Kidney glomerular epithelial cell (primary cell): ENCODE measurements around the gene CD63.

Experiments
- DNase-seq: peaks from one replicate; lab custom pipeline; 2025; lab: John Stamatoyannopoulos, UW

CD63 gene

DNA sequence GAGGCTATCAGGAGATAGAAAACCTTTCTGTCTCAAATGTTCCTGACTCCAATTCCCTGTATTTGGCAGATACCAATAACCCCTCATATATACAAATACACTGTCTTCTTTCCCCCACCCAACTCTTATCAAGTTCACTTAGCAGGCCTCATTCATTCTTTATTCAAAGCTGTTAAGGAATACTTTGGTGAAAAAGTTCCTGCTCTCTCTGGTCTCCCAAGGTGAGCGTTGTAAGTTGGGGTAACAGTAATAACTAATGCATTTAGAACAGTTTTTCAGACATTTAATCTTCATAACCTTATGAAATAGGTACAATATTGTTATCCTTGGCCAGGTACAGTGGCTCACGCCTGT lies 10.2 kb upstream of the CD63 start:
- no peak for DNase-seq

DNA sequence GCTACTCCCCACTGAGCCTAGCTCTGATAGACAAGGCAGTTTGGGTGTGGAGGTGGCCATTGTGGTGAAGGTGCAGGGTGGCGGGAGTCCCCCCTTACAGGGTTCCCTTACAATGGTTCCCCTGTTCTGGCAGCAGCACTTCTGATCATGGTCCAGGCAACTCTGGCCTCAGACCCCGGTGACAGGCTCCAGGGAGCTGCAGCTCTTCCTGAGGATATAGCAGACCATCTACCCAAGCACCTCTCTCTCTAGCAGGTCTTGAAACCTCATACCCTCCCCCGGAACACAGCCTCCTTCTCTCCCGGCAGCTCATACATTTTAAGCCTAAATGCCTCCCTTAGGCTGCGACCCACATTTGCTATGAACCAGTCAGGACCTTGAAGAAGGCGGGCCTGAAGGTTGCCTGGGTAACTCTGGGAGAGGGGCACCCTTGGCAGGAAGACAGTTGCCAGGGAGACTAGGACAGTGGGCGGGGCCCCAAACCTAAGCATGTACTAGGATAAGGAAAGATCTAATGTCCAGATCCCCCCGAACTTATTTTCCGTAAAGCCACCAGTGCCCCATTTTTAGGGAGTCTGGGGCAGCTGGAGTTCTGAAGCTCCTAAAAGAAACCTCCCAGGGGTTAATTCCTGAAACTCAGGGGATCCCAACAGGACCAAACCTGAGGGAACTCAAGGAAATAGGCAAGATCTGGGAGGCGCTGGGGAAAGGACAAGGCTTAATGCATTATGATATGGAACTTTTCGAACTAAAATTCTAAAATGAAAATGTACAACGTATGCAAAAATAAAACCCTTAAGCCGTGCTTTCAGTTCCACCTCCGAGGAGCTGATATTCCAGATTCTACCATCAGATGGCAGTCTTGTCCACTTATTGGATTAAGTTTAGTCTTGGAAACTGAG lies 9.6 kb upstream of the CD63 start:
- peak; percentile 71 for DNase-seq

DNA sequence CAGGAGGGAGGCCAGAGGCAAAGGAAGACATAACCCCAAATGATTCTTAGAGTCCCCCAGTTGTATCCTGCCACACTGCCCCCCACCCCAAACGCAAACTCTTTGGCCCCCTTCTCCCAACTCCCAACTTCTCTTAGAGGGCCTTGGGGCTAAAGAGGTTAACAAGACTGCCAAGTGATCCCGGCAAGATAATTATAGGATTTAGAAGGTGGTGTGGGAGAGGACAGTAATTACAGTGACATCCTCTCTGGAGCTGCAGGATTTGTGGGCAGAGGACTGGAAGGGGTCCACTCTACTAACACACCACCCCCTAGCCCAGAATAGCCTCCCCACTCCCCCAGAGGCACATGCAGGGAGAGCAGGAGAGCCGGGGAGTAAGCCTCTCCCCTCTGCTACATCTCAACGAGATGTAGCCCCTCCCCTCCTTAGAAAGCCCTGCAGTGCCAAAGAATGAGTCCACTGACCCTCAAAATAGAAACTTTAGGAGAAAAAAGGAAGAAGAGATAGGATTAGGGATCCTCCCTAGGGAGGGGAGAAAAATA lies 8.8 kb upstream of the CD63 start:
- no peak for DNase-seq

DNA sequence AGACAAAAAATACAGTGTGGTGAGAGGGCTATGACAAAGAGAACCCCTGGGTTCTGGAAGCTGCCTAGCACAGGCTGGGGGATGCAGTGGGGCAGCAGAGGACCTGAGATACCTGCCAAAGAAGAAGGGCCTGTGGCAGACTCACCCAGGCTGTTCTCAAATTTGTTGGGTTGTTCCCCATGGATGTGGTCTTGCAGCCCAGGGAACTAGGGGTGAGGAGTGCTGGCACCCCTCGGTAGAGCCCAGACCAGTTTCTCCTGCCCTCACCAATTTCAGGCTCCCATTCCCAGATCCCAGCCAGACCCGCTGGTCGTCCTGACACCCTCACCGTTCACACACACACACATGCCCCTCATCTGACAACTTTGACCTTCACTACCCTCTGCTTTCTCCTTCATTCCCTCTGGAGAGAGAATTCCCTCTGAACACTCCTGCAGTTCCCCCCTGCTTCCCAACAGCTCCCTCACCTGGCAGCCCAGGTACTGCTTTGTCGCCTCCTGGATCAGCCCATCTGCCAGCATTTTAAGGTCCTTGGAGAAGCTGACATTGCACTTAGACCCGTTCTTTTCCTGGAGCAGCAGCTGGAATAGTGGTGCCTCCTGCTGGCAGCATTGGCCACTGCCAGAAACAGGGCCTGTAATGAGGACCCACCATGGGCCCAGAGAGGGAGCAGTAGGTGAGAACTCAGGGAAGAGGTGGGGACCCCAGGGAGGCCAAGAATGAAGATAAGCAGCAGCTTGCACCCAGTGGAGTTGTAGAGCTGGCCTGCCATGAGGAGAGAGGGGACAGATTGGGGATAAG lies 8.2 kb upstream of the CD63 start:
- DNase-seq, result peak; percentile 78

DNA sequence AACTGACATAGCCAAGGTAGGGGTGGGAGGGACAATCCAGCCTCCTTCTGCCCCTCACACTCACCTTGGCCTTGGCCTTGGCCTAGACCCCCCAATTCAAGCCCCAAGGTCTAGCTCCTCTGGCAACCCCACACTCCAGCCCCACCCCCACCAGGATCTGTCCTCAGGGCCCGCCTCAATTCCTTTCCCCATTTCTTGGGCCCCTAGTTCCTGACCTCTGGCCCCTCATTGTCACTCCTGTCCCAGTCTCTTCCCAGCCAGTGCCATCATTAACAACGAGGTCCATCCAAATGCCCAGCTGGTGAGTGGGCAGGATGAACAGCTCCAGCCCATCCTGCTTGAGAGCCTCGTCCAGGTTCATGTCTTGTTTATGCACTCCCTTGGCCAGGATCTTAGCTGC lies 7.3 kb upstream of the CD63 start:
- DNase-seq, result no peak

DNA sequence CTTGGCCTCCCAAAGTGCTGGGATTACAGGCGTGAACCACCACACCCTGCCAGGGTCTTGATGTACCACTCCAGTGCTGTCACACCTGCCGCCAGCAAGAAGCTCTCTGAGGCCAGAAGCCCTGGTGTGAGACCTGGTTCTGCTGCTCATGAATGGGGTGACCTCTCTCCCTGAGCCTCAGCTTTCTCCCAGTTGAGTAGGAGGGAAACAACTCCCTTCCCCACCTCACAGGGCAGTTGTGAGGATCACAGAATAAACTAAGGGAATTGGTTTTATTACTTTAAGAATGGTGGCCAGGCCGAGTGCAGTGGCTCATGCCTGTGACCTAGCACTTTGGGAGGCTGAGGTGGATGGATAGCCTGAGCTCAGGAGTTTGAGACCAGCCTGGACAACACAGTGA lies 5.8 kb upstream of the CD63 start:
- DNase-seq, result no peak

DNA sequence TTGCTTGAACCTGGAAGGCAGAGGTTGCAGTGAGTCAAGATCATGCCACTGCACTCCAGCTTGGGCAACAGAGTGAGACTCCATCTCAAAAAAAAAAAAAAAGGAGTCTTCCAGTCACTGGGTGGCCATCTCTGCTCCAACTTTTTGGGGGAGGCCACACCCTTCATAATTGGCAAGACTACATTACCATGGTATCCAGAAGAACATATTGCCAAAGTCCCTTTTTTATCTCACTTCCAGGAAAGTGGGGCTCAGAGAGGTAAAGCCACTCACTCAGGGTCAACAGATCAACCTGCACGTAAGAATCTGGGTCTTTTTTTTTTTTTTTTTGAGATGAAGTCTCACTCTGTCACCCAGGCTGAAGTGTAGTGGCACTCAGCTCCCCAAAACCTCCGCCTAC lies 5.0 kb upstream of the CD63 start:
- DNase-seq, result no peak

DNA sequence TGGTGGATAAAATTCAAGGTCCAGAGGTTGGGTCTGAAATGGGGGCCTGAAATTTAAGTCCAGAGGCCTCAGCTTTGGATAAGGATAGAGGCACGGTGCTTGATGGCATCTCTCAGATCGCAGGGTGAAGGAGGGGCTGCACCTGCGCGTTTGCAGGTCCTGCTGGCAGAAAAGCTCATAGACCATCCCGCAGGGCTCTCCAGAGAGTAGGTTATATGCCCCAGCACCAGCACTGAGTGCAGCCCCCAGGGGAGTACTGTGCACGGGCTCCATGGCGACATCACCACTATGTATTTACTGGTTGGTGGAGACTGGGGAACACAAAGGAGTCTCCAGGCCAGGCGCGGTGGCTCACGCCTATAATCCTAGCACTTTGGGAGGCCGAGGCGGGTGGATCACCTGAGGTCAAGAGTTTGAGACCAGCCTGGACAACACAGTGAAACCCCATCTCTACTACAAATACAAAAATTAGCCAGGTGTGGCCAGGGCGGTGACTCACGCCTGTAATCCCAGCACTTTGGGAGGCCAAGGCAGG lies 4.3 kb upstream of the CD63 start:
- DNase-seq, result no peak

DNA sequence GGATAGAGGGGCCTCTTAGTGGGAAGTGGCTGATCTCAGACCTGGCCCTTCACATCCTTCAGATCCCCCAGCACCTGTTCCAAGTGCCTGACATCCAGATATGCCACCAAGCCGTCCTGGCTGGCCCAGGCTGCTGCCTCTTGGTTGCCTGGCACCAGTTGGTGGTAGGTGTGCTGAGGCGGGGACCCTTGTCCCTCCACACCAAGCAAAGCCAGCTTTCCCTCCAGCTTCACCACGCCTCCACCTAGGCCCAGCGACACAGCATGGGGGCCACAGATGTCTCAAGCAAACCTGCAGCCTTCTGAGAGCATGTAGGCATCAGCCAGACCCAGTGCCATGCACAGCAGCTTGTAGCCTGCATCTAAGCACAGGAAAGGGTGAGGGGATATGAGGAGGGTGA lies 3.5 kb upstream of the CD63 start:
- no peak for DNase-seq

DNA sequence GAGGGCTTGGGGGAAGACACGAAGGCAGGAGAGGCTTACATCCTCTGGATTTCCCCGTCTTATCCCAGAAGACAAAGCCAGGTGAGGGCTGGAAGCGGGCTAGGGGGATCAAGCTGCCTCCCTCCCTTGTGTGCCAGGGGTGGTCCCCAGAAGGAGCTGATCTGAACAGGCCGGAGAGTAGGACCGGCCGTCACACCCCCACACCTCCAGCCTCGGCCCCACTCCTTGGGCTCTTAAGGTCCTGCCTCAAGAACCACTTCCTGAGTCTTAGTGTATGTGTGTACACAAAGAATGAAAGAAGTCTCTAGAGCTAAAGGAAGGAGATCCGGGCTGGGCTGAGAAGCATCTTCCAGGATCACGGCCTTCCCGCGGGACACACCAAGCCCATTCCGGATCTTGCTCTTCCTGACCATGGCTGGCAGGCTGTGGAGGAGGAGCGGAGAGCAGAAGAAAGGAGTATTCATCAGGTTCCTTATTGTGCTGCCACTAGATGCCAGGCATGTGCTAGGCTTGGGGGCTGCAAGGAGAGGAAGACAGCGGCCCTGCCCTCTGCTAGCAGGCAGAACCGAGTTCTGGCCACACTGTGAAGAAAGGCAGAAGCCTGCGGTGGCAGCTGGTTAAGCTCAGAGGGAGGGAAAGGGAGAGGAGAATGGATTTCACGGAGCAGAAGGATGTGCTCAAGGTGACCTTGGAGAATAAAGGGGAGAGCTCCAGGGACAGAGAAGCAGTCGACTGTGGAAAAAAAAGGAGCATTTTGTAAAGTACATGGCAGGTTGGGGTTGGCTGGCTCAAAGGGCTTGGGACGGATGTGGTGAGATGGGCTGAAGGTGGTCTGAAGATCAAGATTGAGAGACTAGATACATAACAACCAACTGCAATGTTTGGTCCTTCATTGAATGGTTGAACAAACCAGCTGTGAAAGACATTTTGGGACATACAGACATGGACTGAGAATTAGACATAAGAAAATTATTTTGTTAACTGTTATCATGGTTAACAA lies 1.3 kb upstream of the CD63 start:
- DNase-seq, result peak; percentile 74

DNA sequence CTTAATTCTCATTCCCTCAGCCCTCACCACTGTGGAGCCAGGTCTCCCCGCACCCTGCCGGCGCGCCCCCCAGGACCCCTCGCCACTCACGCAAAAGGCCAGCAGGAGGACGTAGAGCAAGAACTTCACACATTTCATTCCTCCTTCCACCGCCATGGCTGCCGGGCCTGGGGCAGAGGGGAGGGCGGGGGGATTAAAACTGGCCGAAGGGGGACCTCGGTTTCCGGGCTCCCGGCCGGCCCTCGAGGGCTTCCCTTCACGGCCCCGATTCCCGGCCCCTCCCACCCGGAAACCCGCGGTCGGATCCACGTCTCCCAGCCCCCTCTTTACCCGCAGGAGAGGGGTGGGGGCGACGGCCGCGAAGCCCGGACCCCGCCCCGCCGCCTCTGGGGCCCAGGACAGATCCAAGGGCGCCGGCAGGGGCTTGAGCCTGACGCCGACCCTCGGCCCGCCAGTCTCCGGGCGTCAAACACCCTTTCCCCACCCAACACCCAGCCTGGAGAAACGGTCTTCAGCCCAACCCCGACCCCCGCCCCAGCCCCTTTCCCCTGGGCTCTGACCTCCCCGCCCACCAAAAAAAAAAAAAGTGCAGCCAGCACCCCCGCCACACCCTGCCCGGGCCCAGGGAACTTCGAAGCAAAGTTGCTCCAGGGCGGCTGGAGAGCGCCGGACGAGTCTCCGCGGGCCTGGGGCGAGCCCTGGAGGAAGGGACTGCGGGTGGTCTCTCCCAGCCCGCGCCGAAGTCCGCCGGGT lies 447 bp downstream of the CD63 start:
- no peak for DNase-seq

DNA sequence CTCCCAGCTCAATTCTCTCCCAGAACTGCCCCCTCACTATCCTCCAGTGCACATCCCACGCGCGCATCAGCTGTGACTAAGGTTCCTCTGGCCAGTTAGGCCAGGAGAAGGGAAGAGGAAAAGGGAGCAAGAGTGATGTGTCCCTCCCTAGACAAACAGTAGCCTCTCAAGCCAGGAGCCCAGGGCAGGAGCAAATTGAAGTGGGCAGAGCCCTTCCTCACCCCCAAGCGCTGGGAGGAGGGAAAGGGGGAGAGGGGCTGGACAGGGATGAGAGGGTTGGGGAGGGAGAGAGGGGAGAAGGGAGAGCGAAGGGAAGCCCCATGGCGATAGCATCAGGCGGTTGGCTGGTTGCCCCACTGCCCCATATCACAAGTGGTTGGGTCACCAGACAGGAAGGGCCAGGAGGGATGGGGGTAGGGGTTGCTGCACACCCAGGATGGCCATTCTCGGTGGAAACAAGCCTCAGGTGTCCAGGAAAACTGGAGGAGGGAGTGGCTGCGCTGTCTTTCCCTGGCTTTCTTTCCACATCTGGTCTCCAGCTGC lies 1.1 kb downstream of the CD63 start:
- DNase-seq, result peak; percentile 71

DNA sequence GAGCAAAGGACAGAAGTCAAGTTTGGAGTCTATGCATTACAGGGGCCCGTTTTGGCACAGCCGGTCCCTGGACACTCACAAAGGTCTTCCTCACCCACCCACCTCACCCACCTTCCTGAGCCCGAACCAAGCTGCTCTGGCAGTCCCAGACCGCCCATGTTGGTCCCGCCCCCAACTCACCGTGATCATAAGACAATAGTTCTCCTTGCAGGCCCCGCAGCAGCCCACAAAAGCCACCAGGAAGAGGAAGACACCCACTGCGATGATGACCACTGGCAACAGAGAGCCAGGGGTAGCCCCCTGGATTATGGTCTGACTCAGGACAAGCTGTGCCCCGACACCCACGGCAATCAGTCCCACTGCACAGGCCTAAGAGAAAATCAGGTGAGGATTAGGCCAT lies 1.8 kb downstream of the CD63 start:
- DNase-seq, result no peak

DNA sequence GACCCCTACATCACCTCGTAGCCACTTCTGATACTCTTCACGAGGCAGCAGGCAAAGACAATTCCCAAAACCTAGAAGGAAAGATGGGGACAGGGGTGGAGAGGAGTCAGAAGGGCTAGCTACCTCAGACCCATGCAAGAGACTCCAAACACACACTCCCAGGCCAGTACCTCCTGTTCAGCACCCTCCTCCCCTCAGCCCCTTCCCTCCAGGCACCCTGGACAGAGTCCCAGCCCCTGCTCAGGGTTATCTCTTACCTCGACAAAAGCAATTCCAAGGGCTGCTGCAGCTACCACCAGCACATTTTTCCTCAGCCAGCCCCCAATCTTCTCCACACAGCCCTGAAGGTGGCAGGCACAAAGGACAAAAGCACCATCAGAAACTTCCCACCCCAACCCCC lies 3.3 kb downstream of the CD63 start:
- DNase-seq, result no peak

DNA sequence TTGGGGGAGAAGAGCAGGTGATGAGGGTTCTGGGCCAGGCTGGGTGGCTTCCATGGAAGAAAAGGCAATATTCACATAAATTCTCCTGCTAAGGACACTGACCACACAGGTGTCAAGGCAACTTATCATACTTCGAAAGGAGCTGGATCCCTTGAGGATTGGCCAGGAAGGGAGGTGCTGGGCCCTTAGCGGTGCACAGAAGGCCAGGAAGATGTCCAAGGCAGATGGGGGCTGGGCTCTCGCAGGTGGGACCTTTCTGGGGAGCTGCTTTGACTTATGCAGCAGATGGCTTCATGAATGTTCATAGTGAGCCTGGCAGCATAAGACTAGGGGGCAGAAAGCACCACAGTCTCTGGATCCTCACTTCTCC lies 3.9 kb downstream of the CD63 start:
- DNase-seq, result no peak

DNA sequence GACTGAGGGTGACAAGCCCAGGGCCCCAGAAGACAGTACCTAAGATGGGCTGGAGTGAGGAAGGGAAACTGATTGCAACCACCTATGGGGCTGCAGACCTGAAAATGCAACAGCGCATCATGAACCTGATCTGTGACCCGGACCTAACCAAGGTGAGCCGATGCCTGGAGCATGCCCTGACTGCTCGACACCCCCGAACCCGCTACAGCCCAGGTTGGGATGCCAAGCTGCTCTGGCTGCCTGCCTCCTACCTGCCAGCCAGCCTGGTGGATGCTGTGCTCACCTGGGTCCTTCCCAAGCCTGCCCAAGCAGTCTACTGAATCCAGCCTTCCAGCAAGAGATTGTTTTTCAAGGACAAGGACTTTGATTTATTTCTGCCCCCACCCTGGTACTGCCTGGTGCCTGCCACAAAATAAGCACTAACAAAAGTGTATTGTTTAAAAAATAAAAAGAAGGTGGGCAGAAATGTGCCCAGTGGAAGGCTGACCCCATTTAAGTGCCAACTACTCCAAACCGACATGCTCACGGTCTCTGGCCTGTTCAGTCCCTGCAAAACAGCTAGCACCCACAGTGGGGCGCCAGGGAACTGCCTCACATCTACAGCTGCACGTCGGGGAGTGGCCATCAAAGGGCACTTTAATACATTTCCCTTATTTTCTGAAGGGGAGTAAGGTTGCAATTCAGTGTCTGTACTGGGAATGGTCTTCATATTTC lies 4.4 kb downstream of the CD63 start:
- peak; percentile 33 for DNase-seq

DNA sequence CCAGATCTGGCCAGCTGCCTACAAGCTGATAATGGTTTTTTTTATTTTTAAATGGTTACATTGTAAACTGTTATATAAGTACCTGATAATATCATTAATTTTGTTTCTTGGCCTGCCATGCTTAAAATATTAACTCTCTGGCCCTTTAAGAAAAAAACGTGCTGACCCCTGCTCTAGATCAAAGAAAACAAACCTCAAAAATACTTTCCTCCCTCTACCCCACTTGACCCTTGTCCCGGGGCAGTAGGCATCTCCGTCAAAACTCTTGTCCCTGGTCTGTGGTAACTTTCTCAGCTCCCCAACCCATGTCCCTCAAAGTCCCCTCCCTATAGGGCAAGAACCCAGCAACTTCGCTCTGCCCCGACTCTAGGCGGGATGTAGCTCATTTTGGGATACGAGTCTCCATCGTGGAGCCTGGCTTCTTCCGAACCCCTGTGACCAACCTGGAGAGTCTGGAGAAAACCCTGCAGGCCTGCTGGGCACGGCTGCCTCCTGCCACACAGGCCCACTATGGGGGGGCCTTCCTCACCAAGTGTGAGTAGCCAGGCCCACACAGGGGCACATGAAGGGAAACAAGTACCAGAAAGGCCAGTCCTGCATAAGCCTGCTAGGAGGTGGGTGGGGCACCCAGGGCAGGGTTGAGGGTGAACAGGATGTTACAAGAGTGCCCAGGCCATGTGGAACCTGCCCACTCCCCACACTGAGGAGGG lies 5.1 kb downstream of the CD63 start:
- no peak for DNase-seq

DNA sequence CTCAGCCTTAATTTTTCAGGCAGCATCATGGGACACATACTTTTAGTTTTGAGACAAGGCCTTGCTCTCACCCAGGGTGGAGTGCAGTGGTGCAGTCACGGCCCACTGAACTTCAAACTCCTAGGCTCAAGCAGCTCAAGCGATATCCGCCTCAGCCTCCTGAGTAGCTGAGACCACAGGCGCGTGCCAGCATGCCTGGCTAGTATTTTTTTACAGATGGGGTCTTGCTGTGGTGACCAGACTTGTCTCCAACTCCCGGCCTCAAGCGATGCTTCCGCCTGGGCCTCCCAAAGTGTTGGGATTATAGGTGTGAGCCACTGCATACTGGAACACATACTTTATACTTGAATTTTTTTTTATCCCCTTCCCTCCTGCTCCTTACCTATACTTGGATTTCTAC lies 5.9 kb downstream of the CD63 start:
- DNase-seq, result no peak

DNA sequence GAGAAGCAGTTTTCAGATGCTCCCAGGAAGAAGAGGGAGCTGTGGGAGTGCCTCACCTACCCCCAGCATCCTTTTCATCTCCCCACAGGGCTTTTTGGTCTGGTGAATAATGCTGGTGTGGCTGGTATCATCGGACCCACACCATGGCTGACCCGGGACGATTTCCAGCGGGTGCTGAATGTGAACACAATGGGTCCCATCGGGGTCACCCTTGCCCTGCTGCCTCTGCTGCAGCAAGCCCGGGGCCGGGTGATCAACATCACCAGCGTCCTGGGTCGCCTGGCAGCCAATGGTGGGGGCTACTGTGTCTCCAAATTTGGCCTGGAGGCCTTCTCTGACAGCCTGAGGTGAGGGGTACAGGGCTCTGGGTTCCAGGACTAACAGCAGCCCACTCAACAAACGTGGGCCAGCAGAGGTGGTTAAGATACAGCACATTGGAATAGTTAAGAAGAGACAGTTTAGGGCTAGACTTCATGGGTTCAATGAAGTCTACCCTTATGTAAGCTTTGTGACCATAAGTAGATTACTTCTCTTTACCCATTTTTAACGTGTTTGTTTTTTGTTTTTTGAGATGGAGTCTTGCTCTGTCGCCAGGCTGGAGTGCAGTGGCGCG lies 7.1 kb downstream of the CD63 start:
- DNase-seq, result no peak
